Tibial artery (tissue), 4 donors: Measurements from ENCODE around the gene TTC39B.

Source experiments
- DNase-seq, 2 donors: peaks; one replicate each; pipeline ENCODE4 v3.0.0-alpha.2; 2019
- H3K27ac ChIP-seq, 2 donors: fragments of 200-600 bp; sonication (generic) in 1 of 2; 1 replicate in 1 of 2; 2 replicates in 1 of 2; pipeline ENCODE4 v1.5.1; 2018 to 2019; ENCODE audit warnings: mild to moderate bottlenecking in 1 of 2
- H3K27me3 ChIP-seq, 2 donors: fragments of 200-600 bp; sonication (generic) in 1 of 2; one replicate each; pipeline versions ENCODE4 v1.5.1 to v1.6.0; 2016 to 2019
- H3K36me3 ChIP-seq, 3 donors: fragments of 200-600 bp; sonication (generic) in 2 of 3; one replicate each; pipeline ENCODE4 v1.5.1; 2016 to 2019; ENCODE audit warnings: mild to moderate bottlenecking in 2 of 3
- H3K4me1 ChIP-seq, 4 donors: fragments of 200-600 bp; sonication (generic) in 2 of 4; 1 replicate in 3 of 4; 2 replicates in 1 of 4; pipeline ENCODE4 v1.5.1; 2016 to 2019
- H3K4me3 ChIP-seq, 2 donors: fragments of 200-600 bp; sonication (generic) in 1 of 2; 1 replicate in 1 of 2; 2 replicates in 1 of 2; pipeline ENCODE4 v1.5.1; 2018 to 2019; ENCODE audit warnings: mild to moderate bottlenecking in 2 of 2
- H3K9me3 ChIP-seq, 3 donors: fragments of 200-600 bp; sonication (generic) in 1 of 3; one replicate each; pipeline ENCODE4 v1.5.1; 2016 to 2019
- intact Hi-C: fragments of 100-400 bp; cut with DNase I; formaldehyde crosslinking; loops from one replicate; pipeline ENCODE4 v1.15.0; 2023; ENCODE audit warnings: low total_unique reads
- TF ChIP-seq, protein P1 (sequence below), 2 experiments: fragments of 200-600 bp in 1 of 2; fragments of 450-650 bp in 1 of 2; IDR thresholded peaks; one replicate each; pipeline ENCODE4 v1.5.1; 2017 to 2019; ENCODE audit warnings: antibody characterized with exemption in 2 of 2, mild to moderate bottlenecking in 1 of 2, moderate library complexity in 1 of 2

The TTC39B gene

DNA sequence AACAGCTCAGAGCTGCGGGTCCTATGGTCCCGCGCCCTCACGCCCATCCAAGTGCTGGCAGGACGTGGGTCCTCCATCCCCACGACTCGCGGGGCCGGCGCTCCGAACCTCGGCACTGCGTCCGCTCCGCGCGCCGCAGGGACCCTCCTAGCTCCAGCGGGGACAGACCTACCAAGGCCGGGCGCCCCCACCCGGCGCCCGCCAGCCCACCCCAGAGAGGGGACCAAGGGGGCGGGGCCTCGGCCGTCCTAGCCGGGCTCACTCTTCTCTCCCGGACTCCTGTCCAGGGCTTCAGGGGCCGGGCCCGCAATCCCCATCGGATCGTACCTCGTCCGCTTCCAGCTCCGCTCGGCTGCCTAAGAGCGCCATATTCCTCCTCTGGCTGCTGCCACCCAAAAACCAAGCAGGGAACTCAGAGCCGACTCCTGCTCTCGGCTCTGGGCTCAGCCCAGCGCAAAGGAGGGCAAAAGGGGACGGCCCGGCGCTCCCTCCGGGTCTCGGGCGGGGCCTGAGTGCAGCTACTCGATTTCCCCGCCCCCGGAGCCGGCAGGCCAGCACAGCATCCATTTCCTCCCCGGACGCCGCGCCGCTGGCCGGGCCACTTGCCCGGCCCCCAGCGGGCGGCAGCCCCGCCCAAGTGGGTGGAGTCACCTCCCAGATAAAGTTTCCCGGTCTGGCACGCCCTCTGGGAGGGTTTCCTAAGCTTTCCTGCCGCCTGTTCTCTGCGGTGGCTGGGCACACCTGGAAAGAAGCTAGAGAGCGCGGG is at the start of gene TTC39B:
TSS of gene TTC39B (minus strand) at position 460 of the 766 bp plus-strand sequence. CDS start at position 369, 91 bp downstream.
- peak within 1 kb of the TSS; percentile 90 to 92 for H3K4me3 ChIP-seq
- peak; percentile 94 to 97 for DNase-seq
- H3K9me3 ChIP-seq, result no peaks in the 10 kb centered on the region
- no peaks in the 10 kb centered on the region for H3K27me3 ChIP-seq
- H3K27ac ChIP-seq, result peak within 1 kb of the TSS; percentile 94 to 95
- H3K36me3 ChIP-seq, result no peaks in the 10 kb centered on the region
- intact Hi-C loops, result loop anchor here (5.0 to 10.0 kb wide), 2 partner anchors 95 to 118 kb away; partner anchors contain the start of gene SNAPC3
- H3K4me1 ChIP-seq, result peaks cover 0 to 24% (median 6%) of the 10 kb centered on the region in 4 donors
- TF ChIP-seq, protein P1, sequence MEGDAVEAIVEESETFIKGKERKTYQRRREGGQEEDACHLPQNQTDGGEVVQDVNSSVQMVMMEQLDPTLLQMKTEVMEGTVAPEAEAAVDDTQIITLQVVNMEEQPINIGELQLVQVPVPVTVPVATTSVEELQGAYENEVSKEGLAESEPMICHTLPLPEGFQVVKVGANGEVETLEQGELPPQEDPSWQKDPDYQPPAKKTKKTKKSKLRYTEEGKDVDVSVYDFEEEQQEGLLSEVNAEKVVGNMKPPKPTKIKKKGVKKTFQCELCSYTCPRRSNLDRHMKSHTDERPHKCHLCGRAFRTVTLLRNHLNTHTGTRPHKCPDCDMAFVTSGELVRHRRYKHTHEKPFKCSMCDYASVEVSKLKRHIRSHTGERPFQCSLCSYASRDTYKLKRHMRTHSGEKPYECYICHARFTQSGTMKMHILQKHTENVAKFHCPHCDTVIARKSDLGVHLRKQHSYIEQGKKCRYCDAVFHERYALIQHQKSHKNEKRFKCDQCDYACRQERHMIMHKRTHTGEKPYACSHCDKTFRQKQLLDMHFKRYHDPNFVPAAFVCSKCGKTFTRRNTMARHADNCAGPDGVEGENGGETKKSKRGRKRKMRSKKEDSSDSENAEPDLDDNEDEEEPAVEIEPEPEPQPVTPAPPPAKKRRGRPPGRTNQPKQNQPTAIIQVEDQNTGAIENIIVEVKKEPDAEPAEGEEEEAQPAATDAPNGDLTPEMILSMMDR (IDR thresholded peaks at IDR 0.05), result no peak

DNA sequence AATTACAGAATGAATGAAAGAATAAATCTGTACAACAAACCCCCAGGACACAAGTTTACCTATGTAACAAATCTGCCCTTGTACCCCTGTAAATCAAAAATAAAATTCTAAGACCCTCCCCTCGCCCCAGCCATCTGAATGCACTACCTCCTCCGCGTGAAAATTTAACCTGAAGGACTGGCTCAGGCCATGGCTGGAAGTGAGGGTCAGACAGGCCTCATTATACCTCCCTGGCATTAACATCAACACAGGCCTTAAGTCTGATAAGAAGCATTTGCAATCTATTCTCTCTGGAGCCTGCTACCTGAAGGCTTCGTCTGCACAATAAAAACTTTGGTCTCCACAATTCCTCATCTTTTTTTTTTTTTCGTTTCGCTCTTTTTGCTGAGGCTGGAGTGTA is 48.7 kb upstream of the TTC39B start:
- Histone ChIP-seq H3K27me3 (no peaks in the 10 kb centered on the region), H3K4me3 (no peak overlapping the region), H3K9me3 (no peaks in the 10 kb centered on the region), H3K36me3 (no peaks in the 10 kb centered on the region), H3K4me1 (no peaks in the 10 kb centered on the region), H3K27ac (no peak overlapping the region)
- no peak for DNase-seq
- intact Hi-C loops, result no loop called here
- TF ChIP-seq, protein P1 (IDR thresholded peaks at IDR 0.05), result no peak

DNA sequence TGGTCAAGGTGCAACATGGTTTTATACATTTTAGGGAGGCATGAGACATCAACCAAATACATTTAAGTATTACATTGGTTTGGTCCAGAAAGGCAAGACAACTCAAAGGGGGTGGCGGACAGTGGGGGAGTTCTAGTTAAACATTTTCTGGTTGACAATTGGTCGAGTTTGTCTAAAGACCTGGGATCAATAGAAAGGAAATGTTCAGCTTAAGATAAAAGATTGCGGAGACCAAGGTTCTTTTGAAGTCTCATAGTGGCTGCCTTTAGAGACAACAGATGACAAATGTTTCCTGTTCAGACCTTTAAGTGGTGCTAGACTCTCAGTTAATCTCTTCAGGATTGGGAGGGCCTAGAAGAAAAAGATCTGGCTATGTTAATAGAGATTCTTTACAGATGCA is 47.7 kb upstream of the TTC39B start:
- no peaks in the 10 kb centered on the region for H3K4me1 ChIP-seq
- no peak overlapping the region for H3K4me3 ChIP-seq
- H3K36me3 ChIP-seq, result no peaks in the 10 kb centered on the region
- DNase-seq, result no peak
- no peaks in the 10 kb centered on the region for H3K27me3 ChIP-seq
- TF ChIP-seq, protein P1 (IDR thresholded peaks at IDR 0.05), result peak in 1 of 2 experiments; percentile 6
- intact Hi-C loops, result no loop called here
- H3K27ac ChIP-seq, result no peak overlapping the region
- H3K9me3 ChIP-seq, result no peaks in the 10 kb centered on the region

DNA sequence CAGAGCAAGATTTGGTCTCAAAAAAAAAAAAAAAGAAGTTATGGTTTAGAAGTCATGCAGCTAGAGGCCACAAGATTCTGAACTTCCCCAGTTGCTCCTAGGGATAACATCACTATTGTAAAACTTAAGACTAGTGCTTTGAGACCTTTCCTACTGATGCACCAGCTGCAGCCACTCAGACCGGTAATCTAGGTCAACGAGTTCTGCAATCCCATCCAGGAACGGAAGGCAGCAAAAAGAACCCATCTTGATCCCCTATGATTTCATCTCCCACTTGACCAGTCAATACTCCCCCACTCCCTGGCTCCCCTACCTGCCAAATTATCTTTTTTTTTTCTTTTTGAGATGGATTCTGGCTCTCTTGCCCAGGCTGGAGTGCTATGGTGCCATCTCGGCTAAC is 46.9 kb upstream of the TTC39B start:
- Histone ChIP-seq H3K27me3 (no peaks in the 10 kb centered on the region), H3K4me1 (no peaks in the 10 kb centered on the region), H3K9me3 (no peaks in the 10 kb centered on the region), H3K4me3 (no peak overlapping the region), H3K36me3 (no peaks in the 10 kb centered on the region), H3K27ac (no peak overlapping the region)
- intact Hi-C loops, result no loop called here
- DNase-seq, result no peak
- TF ChIP-seq, protein P1 (IDR thresholded peaks at IDR 0.05), result no peak

DNA sequence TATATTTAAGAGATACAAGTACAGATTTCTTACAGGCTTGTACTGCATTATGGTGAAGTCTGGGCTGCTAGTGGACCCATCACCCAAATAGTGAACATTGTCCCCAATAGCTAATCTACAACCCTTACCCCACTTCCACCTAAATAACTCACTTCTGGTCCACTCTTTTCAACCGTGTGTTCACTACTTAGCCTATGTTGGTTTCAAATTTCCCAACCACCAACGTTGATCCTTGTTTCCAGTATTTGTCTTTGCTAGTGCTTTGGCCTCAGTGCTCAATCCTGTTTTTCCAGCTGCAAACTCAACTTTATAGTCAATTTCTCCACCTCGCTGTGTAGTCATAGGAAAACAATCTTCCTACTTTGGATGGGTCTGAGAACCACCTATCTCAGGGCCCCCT is 45.3 kb upstream of the TTC39B start:
- Histone ChIP-seq H3K9me3 (no peaks in the 10 kb centered on the region), H3K27me3 (no peaks in the 10 kb centered on the region), H3K4me3 (no peak overlapping the region), H3K4me1 (no peaks in the 10 kb centered on the region), H3K27ac (no peak overlapping the region), H3K36me3 (no peaks in the 10 kb centered on the region)
- TF ChIP-seq, protein P1 (IDR thresholded peaks at IDR 0.05), result no peak
- DNase-seq, result no peak
- intact Hi-C loops, result no loop called here
